MM.1S (cell line): ENCODE results near the gene TRMT61A.
"Not testable (repeated sequence)": the region's sequence is repeated elsewhere in the genome, so short reads cannot be mapped to it uniquely, and the experiment has no call there.

Source experiments
- DNase-seq: peaks from one replicate; pipeline ENCODE4 v3.0.0-alpha.2; 2015
- H2AFZ ChIP-seq: fragments of 300-600 bp; sonication (generic); 2 replicates; pipeline ENCODE4 v1.6.0; 2016; ENCODE audit warnings: antibody characterized with exemption, low read length
- H3F3A ChIP-seq: fragments of 300-600 bp; sonication (generic); 2 replicates; pipeline ENCODE4 v1.6.1; 2016; ENCODE audit warnings: mild to moderate bottlenecking, antibody characterized with exemption, low read length, moderate library complexity, mixed read lengths; ENCODE audit not compliant: insufficient read depth
- H3K27ac ChIP-seq: fragments of 300-600 bp; sonication (generic); 2 replicates; pipeline ENCODE4 v1.5.1; 2016; ENCODE audit warnings: mild to moderate bottlenecking, low read length
- H3K27me3 ChIP-seq: fragments of 300-600 bp; sonication (generic); replicated peaks from 2 replicates; pipeline ENCODE4 v1.6.0; 2016; ENCODE audit warnings: low read length; ENCODE audit not compliant: insufficient read depth
- H3K36me3 ChIP-seq: fragments of 300-600 bp; sonication (generic); replicated peaks from 2 replicates; pipeline ENCODE4 v1.6.1; 2016; ENCODE audit warnings: mild to moderate bottlenecking, low read length, mixed read lengths; ENCODE audit not compliant: insufficient read depth
- H3K4me1 ChIP-seq: fragments of 300-600 bp; sonication (generic); 2 replicates; pipeline ENCODE4 v1.6.1; 2016; ENCODE audit warnings: low read length, mixed read lengths
- H3K4me2 ChIP-seq: fragments of 300-600 bp; sonication (generic); 2 replicates; pipeline ENCODE4 v1.6.0; 2016; ENCODE audit warnings: low read depth, low read length
- H3K4me3 ChIP-seq: fragments of 300-600 bp; sonication (generic); 2 replicates; pipeline ENCODE4 v1.5.1; 2016; ENCODE audit warnings: low read length, mixed read lengths
- H3K79me2 ChIP-seq: fragments of 300-600 bp; sonication (generic); 2 replicates; pipeline ENCODE4 v1.6.1; 2016; ENCODE audit warnings: mixed run types, low read length, mixed read lengths
- H3K9ac ChIP-seq: fragments of 300-600 bp; sonication (generic); 2 replicates; pipeline ENCODE4 v1.6.1; 2016; ENCODE audit warnings: low read length, mixed read lengths
- H3K9me2 ChIP-seq: fragments of 300-600 bp; sonication (generic); replicated peaks from 2 replicates; pipeline ENCODE4 v1.6.1; 2016; ENCODE audit warnings: mild to moderate bottlenecking, low read length, mixed read lengths; ENCODE audit not compliant: insufficient read depth
- H3K9me3 ChIP-seq: fragments of 300-600 bp; sonication (generic); replicated peaks from 2 replicates; pipeline ENCODE4 v1.6.1; 2016; ENCODE audit warnings: mild to moderate bottlenecking, low read length, mixed read lengths; ENCODE audit not compliant: insufficient read depth
- H4K20me1 ChIP-seq: fragments of 300-600 bp; sonication (generic); 2 replicates; pipeline ENCODE4 v1.6.1; 2016; ENCODE audit warnings: mild to moderate bottlenecking, low read length, moderate library complexity, mixed read lengths; ENCODE audit not compliant: insufficient read depth
- EZH2 ChIP-seq: fragments of 300-600 bp; sonication (generic); optimal IDR thresholded peaks from 2 replicates; pipeline ENCODE3; 2017; ENCODE audit warnings: low read depth, mild to moderate bottlenecking, antibody characterized with exemption, low read length, mixed read lengths
- EZH2phosphoT487 ChIP-seq: fragments of 300-600 bp; sonication (generic); IDR thresholded peaks from 2 replicates; pipeline ENCODE4 v1.6.1; 2018; ENCODE audit warnings: antibody characterized with exemption, low read length
- TF ChIP-seq, protein P1 (sequence below): fragments of 300-600 bp; sonication (generic); IDR thresholded peaks from 2 replicates; pipeline ENCODE4 v1.5.1; 2016; ENCODE audit warnings: antibody characterized with exemption, low read length, mixed read lengths

The TRMT61A gene

GRCh38 chr14:103522649-103523574, 6.1 kb upstream of the TRMT61A start, which contains the start of gene CKB:
TSS of gene CKB (minus strand) at chr14:103522830. CDS start at chr14:103522493, 337 bp downstream.
- Histone ChIP-seq H3K9me2 (no peaks in the 10 kb centered on the region), H3K36me3 (no peaks in the 10 kb centered on the region), H3K79me2 (no peaks in the 10 kb centered on the region), H2AFZ (no peak within 1 kb of the TSS), H4K20me1 (no peaks in the 10 kb centered on the region), H3K27ac (no peak within 1 kb of the TSS), H3K4me2 (no peak within 1 kb of the TSS), H3K9me3 (no peaks in the 10 kb centered on the region), H3K9ac (no peak within 1 kb of the TSS), H3F3A (no peaks in the 10 kb centered on the region), H3K4me1 (no peaks in the 10 kb centered on the region), H3K4me3 (no peak within 1 kb of the TSS), H3K27me3 (no peaks in the 10 kb centered on the region; the same call in 1 of the 2 replicates)
- DNase-seq = no peak
- no peak for TF ChIP-seq EZH2
- TF ChIP-seq EZH2phosphoT487 = no peak
- TF ChIP-seq, protein P1, sequence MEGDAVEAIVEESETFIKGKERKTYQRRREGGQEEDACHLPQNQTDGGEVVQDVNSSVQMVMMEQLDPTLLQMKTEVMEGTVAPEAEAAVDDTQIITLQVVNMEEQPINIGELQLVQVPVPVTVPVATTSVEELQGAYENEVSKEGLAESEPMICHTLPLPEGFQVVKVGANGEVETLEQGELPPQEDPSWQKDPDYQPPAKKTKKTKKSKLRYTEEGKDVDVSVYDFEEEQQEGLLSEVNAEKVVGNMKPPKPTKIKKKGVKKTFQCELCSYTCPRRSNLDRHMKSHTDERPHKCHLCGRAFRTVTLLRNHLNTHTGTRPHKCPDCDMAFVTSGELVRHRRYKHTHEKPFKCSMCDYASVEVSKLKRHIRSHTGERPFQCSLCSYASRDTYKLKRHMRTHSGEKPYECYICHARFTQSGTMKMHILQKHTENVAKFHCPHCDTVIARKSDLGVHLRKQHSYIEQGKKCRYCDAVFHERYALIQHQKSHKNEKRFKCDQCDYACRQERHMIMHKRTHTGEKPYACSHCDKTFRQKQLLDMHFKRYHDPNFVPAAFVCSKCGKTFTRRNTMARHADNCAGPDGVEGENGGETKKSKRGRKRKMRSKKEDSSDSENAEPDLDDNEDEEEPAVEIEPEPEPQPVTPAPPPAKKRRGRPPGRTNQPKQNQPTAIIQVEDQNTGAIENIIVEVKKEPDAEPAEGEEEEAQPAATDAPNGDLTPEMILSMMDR = no peak

DNA sequence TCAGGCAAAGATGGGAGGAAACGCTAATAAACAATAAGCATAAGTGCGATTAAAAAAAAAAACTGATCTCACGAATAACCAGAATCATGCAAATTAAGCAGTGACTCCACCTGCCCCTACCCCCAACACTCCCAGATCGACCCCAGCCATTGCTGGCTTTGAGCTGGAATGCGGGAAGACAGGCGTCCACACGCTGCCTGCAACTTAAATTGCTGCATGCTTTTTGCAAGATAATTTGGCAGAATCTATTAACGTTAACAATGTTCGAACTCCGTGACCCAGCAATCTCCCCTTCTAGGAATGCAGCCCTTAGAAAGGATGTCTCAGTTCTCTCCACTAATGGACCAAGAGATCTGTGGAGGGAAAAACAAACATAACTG, 5.4 kb upstream of the TRMT61A start:
- Histone ChIP-seq H3K9me2 (no peaks in the 10 kb centered on the region), H3K79me2 (peaks cover 4% of the 10 kb centered on the region; the same call in 1 of the 2 replicates), H3K27me3 (no peaks in the 10 kb centered on the region; the same call in 1 of the 2 replicates), H3K4me3 (no peak overlapping the region), H2AFZ (no peak overlapping the region), H3F3A (no peaks in the 10 kb centered on the region), H3K4me1 (no peaks in the 10 kb centered on the region), H3K27ac (no peak overlapping the region), H3K36me3 (no peaks in the 10 kb centered on the region), H3K9me3 (no peaks in the 10 kb centered on the region), H3K4me2 (no peak overlapping the region), H3K9ac (no peak overlapping the region), H4K20me1 (no peaks in the 10 kb centered on the region)
- DNase-seq = no peak
- TF ChIP-seq, protein P1 = no peak
- TF ChIP-seq EZH2phosphoT487 = no peak

DNA sequence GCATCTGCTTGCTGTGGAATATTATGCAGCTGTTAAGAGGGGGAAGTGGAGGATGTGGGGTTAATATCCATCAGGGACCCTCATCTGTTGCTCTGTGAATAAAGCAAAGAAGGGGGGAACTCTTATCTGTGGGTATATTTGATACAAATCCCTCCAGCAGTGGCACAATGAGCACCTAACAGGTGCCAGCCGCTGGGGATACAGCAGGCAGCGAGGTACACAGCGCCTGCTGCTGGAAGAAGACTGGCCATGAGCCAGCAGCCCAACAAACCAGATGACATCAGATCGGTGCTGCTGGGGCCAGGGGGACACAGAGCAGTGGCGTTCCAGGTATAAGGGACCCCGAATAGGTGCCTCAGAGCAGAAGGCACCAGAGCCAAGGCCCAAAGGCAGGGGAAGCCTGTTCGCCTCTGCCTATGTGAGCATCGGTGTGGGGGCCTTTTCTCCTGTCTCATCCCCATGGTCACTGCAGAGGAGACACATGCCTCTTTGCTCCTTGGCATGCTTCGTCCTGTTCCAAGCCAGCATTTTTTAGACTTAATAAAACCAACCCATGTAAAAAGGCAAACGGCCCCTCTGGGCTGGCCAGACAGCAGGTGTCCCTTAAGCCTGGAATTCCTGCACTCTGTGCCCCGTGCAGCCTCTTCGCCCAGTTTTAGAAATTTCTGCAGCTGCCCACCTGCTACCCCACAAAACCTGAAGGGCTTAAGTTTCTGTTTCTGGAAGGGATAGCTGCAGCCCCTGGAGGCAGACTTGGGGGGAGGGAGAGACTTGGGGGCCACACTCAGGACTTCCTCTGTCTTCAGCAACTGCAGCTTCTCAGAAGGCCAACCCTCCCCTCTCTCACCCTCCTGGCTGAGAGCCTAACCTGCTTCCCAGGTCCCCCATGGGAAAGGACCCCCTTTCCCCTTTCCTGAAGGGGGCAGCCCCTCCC, 4.7 kb upstream of the TRMT61A start:
- Histone ChIP-seq H3K36me3 (no peaks in the 10 kb centered on the region), H3F3A (no peaks in the 10 kb centered on the region), H3K4me3 (no peak overlapping the region), H3K9ac (no peak overlapping the region), H3K27ac (no peak overlapping the region), H3K79me2 (peaks cover 8% of the 10 kb centered on the region), H3K4me1 (no peaks in the 10 kb centered on the region), H3K4me2 (no peak overlapping the region), H3K9me2 (no peaks in the 10 kb centered on the region), H4K20me1 (no peaks in the 10 kb centered on the region), H3K9me3 (no peaks in the 10 kb centered on the region), H3K27me3 (no peaks in the 10 kb centered on the region; the same call in 1 of the 2 replicates), H2AFZ (no peak overlapping the region)
- TF ChIP-seq EZH2phosphoT487 = no peak
- TF ChIP-seq, protein P1 = no peak
- DNase-seq = no peak

- H3K9me2 ChIP-seq, H3K9ac ChIP-seq, H3K27me3 ChIP-seq, H3K9me3 ChIP-seq, H3K4me1 ChIP-seq, H4K20me1 ChIP-seq, H3K36me3 ChIP-seq, DNase-seq, H3K4me2 ChIP-seq, H3F3A ChIP-seq, H3K27ac ChIP-seq, H3K4me3 ChIP-seq, H2AFZ ChIP-seq: not testable (repeated sequence)
- peaks cover 22% of the 10 kb centered on the region for H3K79me2 ChIP-seq
Measured at GRCh38 chr14:103525430-103526246, 3.4 kb upstream of the TRMT61A start.
